Panc1 (cell line): ENCODE results near the gene CTNND2. TPM values are rescaled to one million over a fixed set of nuclear protein-coding genes. Genes with fewer than 3 reads are reported as not detected.

ENCODE experiments used
- ATAC-seq: fragments of 200-7000 bp; cut with Tn5 transposase; 2 replicates; pipeline ENCODE4 v1.9.1; 2020; ENCODE audit warnings: mild to moderate bottlenecking, moderate library complexity
- BruUV-seq: library from RNA; stranded (reverse); fragments of 400-500 nt; replicated peaks from 2 replicates; lab custom pipeline; 2021; lab: Mats Ljungman, UMichigan
- CTCF ChIA-PET: fragments of 300-600 bp; sonication (Branson Sonifier 250); formaldehyde crosslinking; loops from one replicate; lab custom pipeline; 2022; ENCODE audit warnings: antibody characterized with exemption; lab: Charles Lee
- POLR2A ChIA-PET: fragments of 300-600 bp; sonication (Branson Sonifier 250); formaldehyde crosslinking; loops from one replicate; lab custom pipeline; 2022; ENCODE audit warnings: antibody characterized with exemption; lab: Charles Lee
- DNase-seq: peaks from one replicate; pipeline ENCODE4 v3.0.0-alpha.2; 2010; ENCODE audit warnings: low read depth, low spot score
- H3K27ac ChIP-seq: 2 replicates; pipeline ENCODE4 v1.5.1; 2011; ENCODE audit warnings: mild to moderate bottlenecking, low read length, inconsistent platforms
- H3K27me3 ChIP-seq: fragments of 200-500 bp; sonication (Bioruptor generic); 2 replicates; pipeline ENCODE4 v1.6.0; 2014; ENCODE audit warnings: low read length, inconsistent platforms; ENCODE audit not compliant: control insufficient read depth, insufficient read depth
- H3K36me3 ChIP-seq: fragments of 200-500 bp; sonication (Bioruptor generic); 2 replicates; pipeline ENCODE4 v1.5.1; 2014; ENCODE audit warnings: inconsistent platforms, mild to moderate bottlenecking, low read length, moderate library complexity; ENCODE audit not compliant: control insufficient read depth, insufficient read depth
- H3K4me1 ChIP-seq: 2 replicates; pipeline ENCODE4 v1.5.1; 2011; ENCODE audit warnings: inconsistent platforms, mild to moderate bottlenecking, low read length, moderate library complexity; ENCODE audit not compliant: control insufficient read depth, insufficient read depth
- H3K4me3 ChIP-seq, 2 experiments: 2 replicates each; pipeline ENCODE4 v1.5.1; 2011 to 2012; ENCODE audit warnings: low read depth in 2 of 2, low read length in 2 of 2, mild to moderate bottlenecking in 2 of 2, inconsistent platforms in 1 of 2, moderate library complexity in 1 of 2
- H3K9me3 ChIP-seq: fragments of 200-500 bp; sonication (Bioruptor generic); 2 replicates; pipeline ENCODE4 v1.5.1; 2014; ENCODE audit warnings: low read depth, mild to moderate bottlenecking, inconsistent platforms, low read length, moderate library complexity; ENCODE audit not compliant: control insufficient read depth, insufficient read depth
- POLR2AphosphoS5 ChIP-seq: IDR thresholded peaks from 2 replicates; pipeline ENCODE4 v1.6.1; 2012; ENCODE audit warnings: mild to moderate bottlenecking, low read depth, low read length, moderate library complexity
- SIN3A ChIP-seq: IDR thresholded peaks from 2 replicates; pipeline ENCODE4 v1.6.1; 2012; ENCODE audit warnings: low read depth, mild to moderate bottlenecking, low read length, moderate library complexity, borderline replicate concordance; ENCODE audit not compliant: insufficient read depth
- TCF7L2 ChIP-seq: IDR thresholded peaks from 2 replicates; pipeline ENCODE4 v1.6.1; 2011; ENCODE audit warnings: mild to moderate bottlenecking, low read depth, low read length, inconsistent platforms
- in situ Hi-C: cut with HindIII; loops from 2 replicates; pipeline ENCODE4 v1.10.0; 2016; ENCODE audit warnings: low sequenced_read_pairs, low pct_unique_long_range_greater_than_20kb
- intact Hi-C: fragments of 100-400 bp; cut with micrococcal nuclease; formaldehyde crosslinking; loops from one replicate; pipeline ENCODE4 v1.10.0; 2022; ENCODE audit not compliant: unreplicated experiment
- total RNA-seq: library from RNA; stranded (reverse); gene quantifications from one replicate; pipeline ENCODE4 v1.2.1, GENCODE V29; 2021; ENCODE audit not compliant: unreplicated experiment
- TF ChIP-seq, protein P1 (sequence below): fragments of 450-650 bp; IDR thresholded peaks from 2 replicates; pipeline ENCODE4 v1.5.1; 2017; ENCODE audit warnings: mild to moderate bottlenecking
- TF ChIP-seq, protein P2 (sequence below), 2 experiments: IDR thresholded peaks; 2 replicates each; pipeline ENCODE4 v1.6.1; 2011 to 2012; ENCODE audit warnings: low read depth in 2 of 2, control low read depth in 1 of 2, low read length in 1 of 2, mild to moderate bottlenecking in 1 of 2, moderate library complexity in 1 of 2; ENCODE audit not compliant: insufficient read depth in 1 of 2

CTNND2 gene
- total RNA-seq, 1 experiment from 2014 or later, result 1.0 TPM

DNA sequence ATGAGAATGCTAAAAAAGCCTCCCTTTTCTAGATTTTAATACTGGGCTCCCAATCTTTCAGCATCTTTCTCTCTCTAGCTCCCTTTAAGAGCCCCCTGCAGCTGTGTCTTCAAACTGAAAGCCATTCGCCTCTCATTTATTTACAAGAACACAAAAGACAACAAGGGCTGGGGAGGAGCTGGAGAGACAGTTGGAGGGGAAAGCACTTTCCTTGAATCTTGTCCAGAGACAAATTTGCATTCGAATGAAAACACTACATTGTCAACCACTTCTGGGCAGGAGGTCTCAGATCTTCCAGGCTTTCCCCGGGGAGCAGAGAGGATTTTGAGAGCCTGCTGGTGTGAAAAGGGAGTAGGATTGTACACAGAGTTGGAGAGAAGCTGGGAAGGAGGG is 518.3 kb downstream of the CTNND2 start:
- intact Hi-C loops (no loop called here), in situ Hi-C loops (no loop called here)
- no peaks in the 10 kb centered on the region for H3K9me3 ChIP-seq
- H3K27ac ChIP-seq, result no peak overlapping the region
- ChIA-PET CTCF (no interaction called here), POLR2A (no interaction called here)
- H3K4me1 ChIP-seq, result no peaks in the 10 kb centered on the region
- no TSS peak for BruUV-seq
- DNase-seq (no peak), ATAC-seq (no peak)
- H3K4me3 ChIP-seq, result no peak overlapping the region
- TF ChIP-seq POLR2AphosphoS5 (no peak), TCF7L2 (no peak), SIN3A (no peak)
- TF ChIP-seq, protein P1, sequence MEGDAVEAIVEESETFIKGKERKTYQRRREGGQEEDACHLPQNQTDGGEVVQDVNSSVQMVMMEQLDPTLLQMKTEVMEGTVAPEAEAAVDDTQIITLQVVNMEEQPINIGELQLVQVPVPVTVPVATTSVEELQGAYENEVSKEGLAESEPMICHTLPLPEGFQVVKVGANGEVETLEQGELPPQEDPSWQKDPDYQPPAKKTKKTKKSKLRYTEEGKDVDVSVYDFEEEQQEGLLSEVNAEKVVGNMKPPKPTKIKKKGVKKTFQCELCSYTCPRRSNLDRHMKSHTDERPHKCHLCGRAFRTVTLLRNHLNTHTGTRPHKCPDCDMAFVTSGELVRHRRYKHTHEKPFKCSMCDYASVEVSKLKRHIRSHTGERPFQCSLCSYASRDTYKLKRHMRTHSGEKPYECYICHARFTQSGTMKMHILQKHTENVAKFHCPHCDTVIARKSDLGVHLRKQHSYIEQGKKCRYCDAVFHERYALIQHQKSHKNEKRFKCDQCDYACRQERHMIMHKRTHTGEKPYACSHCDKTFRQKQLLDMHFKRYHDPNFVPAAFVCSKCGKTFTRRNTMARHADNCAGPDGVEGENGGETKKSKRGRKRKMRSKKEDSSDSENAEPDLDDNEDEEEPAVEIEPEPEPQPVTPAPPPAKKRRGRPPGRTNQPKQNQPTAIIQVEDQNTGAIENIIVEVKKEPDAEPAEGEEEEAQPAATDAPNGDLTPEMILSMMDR, result no peak
- TF ChIP-seq, protein P2, sequence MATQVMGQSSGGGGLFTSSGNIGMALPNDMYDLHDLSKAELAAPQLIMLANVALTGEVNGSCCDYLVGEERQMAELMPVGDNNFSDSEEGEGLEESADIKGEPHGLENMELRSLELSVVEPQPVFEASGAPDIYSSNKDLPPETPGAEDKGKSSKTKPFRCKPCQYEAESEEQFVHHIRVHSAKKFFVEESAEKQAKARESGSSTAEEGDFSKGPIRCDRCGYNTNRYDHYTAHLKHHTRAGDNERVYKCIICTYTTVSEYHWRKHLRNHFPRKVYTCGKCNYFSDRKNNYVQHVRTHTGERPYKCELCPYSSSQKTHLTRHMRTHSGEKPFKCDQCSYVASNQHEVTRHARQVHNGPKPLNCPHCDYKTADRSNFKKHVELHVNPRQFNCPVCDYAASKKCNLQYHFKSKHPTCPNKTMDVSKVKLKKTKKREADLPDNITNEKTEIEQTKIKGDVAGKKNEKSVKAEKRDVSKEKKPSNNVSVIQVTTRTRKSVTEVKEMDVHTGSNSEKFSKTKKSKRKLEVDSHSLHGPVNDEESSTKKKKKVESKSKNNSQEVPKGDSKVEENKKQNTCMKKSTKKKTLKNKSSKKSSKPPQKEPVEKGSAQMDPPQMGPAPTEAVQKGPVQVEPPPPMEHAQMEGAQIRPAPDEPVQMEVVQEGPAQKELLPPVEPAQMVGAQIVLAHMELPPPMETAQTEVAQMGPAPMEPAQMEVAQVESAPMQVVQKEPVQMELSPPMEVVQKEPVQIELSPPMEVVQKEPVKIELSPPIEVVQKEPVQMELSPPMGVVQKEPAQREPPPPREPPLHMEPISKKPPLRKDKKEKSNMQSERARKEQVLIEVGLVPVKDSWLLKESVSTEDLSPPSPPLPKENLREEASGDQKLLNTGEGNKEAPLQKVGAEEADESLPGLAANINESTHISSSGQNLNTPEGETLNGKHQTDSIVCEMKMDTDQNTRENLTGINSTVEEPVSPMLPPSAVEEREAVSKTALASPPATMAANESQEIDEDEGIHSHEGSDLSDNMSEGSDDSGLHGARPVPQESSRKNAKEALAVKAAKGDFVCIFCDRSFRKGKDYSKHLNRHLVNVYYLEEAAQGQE (IDR thresholded peaks at IDR 0.05; ENCODE audit: insufficient read depth in 1 of 2, low read depth in 2 of 2, low read length in 1 of 2), result no peak
- H3K36me3 ChIP-seq, result no peaks in the 10 kb centered on the region
- no peaks in the 10 kb centered on the region; the same call in 1 of the 2 replicates for H3K27me3 ChIP-seq

DNA sequence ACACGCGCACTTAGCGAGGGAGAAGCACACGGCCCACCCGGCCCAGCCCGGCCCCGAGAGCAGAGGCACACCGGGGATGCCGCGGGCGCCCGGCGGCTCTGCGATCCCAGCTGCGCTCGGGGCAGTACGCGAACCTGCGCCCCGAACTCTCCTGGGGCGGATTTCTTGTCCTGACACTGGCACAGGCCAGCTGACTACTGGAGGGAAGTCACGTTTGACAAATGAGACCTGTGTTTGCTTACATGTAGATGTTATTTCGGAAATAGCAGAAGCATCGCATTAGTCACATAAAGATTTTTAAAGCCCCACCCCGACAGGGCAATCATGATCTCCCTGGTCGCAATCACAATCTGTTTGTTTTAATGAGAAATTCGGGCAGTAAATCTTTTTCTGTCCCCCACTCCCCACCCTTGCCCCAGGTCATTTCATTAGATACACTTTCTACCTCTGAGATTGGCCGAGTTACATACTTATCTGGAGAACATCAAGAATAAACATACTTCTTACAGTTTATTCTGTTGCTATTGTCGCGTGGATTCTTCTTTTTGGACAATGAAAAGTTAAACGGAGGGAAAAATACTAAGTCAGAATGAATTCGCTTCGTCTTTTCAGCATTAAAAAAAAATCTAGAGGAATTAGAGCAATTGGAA is 518.9 kb downstream of the CTNND2 start:
- Histone ChIP-seq H3K27me3 (no peaks in the 10 kb centered on the region; the same call in 1 of the 2 replicates), H3K27ac (no peak overlapping the region), H3K36me3 (no peaks in the 10 kb centered on the region), H3K4me1 (no peaks in the 10 kb centered on the region), H3K4me3 (no peak overlapping the region), H3K9me3 (no peaks in the 10 kb centered on the region)
- DNase-seq (no peak), ATAC-seq (no peak)
- no TSS peak for BruUV-seq
- CTCF ChIA-PET, result no interaction called here
- intact Hi-C loops (no loop called here), in situ Hi-C loops (no loop called here)
- POLR2A ChIA-PET, result no interaction called here
- no peak for TF ChIP-seq POLR2AphosphoS5
- TF ChIP-seq, protein P1, result no peak
- TF ChIP-seq SIN3A, result no peak
- TF ChIP-seq TCF7L2, result no peak
- TF ChIP-seq, protein P2 (IDR thresholded peaks at IDR 0.05; ENCODE audit: insufficient read depth in 1 of 2, low read depth in 2 of 2, low read length in 1 of 2), result no peak
